SU-DHL-6 (cell line): ENCODE results near the gene RAI14.

Experiments used
- EZH2phosphoT487 ChIP-seq: fragments of 200-600 bp; sonication (generic), shearing (Covaris generic); conservative IDR thresholded peaks from 2 replicates; pipeline ENCODE4 v1.6.1; 2018; ENCODE audit warnings: mild to moderate bottlenecking, antibody characterized with exemption, low read length, moderate library complexity, mixed read lengths
- TF ChIP-seq, protein P1 (sequence below): fragments of 200-600 bp; sonication (generic); IDR thresholded peaks from one replicate; pipeline ENCODE4 v1.5.1; 2017; ENCODE audit warnings: antibody characterized with exemption, mild to moderate bottlenecking, low read length, moderate library complexity; ENCODE audit not compliant: insufficient read depth, poor library complexity, severe bottlenecking

DNA sequence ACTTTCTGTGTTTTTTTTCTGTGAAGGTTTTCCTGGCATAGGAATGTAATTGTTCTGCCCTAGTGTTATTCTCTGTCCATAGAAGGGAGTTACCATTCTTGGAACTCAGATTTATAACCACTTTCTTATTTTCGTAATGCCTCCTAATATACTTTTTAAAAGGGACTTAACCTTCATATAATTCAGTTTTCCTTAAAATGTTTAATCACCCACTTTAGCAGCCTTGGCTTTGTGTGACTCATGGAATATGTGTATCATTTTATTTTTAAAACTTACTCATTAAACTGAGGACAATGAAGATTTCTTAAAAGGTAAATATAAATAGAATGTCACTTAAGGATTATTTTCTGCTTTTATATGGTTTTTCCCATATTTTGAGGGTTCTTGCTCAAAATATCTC, 50.0 kb downstream of the RAI14 start:
- TF ChIP-seq, protein P1, sequence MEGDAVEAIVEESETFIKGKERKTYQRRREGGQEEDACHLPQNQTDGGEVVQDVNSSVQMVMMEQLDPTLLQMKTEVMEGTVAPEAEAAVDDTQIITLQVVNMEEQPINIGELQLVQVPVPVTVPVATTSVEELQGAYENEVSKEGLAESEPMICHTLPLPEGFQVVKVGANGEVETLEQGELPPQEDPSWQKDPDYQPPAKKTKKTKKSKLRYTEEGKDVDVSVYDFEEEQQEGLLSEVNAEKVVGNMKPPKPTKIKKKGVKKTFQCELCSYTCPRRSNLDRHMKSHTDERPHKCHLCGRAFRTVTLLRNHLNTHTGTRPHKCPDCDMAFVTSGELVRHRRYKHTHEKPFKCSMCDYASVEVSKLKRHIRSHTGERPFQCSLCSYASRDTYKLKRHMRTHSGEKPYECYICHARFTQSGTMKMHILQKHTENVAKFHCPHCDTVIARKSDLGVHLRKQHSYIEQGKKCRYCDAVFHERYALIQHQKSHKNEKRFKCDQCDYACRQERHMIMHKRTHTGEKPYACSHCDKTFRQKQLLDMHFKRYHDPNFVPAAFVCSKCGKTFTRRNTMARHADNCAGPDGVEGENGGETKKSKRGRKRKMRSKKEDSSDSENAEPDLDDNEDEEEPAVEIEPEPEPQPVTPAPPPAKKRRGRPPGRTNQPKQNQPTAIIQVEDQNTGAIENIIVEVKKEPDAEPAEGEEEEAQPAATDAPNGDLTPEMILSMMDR: no peak
- TF ChIP-seq EZH2phosphoT487: no peak
